HG03045 (cell line): Measurements from ENCODE around the gene TNFSF4.
"Not testable (repeated sequence)": the region's sequence is repeated elsewhere in the genome, so short reads cannot be mapped to it uniquely, and the experiment has no call there.

Experiments
- ATAC-seq: cut with Tn5 transposase; IDR thresholded peaks from one replicate; pipeline ENCODE4 v1.9.1; 2021; ENCODE audit warnings: mild to moderate bottlenecking, moderate library complexity; ENCODE audit not compliant: unreplicated experiment

The TNFSF4 gene

GRCh38 chr1:173168941-173169340 lies 38.2 kb downstream of the TNFSF4 start:
- ATAC-seq = no peak

- no peak for ATAC-seq
These were observed 42.4 kb downstream of the TNFSF4 start for GRCh38 chr1:173164686-173165085.

- no peak for ATAC-seq
These were observed 43.0 kb downstream of the TNFSF4 start for GRCh38 chr1:173164178-173164577.

DNA sequence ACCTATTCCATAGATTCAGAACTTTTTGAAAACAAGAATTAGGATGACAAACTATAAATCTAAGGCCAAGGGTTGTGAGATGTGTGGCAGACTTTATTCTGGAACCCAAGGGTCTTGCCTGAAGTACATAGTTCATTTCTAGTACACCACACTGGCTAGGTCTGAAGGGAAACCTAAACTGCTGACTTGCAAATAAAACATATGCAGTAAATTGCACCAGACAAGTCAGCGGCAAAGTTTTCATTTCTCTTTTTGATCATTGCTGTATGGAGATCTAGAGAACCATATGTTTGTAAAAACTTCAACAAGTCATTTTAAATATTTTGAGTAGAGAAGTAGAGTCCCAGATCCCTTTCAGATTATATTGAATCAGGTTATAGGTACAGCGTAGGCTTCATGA lies 43.9 kb downstream of the TNFSF4 start:
- no peak for ATAC-seq

GRCh38 chr1:173162601-173163000 lies 44.5 kb downstream of the TNFSF4 start:
- ATAC-seq = no peak

DNA sequence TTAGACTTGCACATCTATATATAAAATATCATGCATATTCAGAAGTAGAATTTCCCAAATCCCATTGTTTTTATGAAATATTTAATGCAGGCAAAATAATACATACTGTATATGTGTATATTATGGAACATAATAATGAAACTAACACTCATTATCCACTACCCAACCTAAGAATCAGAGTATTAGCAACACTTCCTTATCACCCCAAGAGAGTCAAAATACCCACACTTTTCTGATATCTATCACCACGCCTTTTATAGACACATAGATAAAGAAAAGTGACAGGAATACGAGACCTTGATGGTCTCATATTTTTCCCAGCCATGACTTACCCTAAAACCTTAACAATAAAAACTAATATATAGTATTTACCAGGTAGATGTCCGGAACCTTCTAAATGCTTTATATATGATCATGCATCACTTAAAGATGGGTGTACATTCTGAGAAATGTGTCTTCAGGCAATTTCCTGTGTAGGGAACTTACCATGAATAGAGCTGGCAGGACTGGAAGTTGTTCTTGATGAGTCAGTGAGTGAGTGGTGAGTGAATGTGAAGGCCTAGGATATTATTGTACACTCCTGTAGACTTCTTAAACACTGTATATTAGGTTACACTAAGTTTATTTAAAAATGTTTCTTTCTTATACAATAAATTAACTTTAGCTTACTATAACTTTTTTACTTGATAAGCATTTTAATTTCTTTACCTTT lies 45.5 kb downstream of the TNFSF4 start:
- ATAC-seq = no peak

DNA sequence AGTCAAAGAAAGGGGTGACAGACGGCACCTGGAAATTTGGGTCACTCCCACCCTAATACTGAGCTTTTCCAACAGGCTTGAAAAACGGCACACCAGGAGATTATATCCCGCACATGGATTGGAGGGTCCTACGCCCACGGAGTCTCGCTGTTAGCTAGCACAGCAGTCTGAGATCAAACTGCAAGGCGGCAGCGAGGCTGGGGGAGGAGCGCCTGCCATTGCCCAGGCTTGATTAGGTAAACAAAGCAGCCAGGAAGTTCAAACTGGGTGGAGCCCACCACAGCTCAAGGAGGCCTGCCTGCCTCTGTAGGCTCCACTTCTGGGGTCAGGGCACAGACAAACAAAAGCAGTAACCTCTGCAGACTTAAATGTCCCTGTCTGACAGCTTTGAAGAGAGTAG lies 53.2 kb downstream of the TNFSF4 start:
- not testable (repeated sequence) for ATAC-seq

DNA sequence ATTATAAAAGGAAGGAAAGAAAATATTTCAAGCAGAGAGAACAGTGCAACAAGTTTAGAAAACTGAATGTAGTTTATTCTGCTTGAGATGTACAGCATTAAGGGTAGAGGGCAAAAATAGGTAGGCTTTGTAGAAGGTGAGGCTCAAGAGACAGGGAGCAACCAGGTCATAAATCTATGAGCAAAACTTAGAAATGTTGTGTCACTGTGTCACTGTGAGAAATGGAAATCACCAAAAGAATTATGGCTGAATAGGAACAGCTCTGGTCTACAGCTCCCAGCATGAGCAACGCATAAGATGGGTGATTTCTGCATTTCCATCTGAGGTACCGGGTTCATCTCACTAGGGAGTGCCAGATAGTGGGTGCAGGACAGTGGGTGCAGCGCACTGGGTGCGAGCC lies 53.6 kb downstream of the TNFSF4 start:
- ATAC-seq = no peak

GRCh38 chr1:173152598-173152997 lies 54.5 kb downstream of the TNFSF4 start:
- no peak for ATAC-seq

- no peak for ATAC-seq
These were observed 56.3 kb downstream of the TNFSF4 start for GRCh38 chr1:173150795-173151194.

GRCh38 chr1:173149887-173150286 lies 57.2 kb downstream of the TNFSF4 start:
- ATAC-seq = no peak

DNA sequence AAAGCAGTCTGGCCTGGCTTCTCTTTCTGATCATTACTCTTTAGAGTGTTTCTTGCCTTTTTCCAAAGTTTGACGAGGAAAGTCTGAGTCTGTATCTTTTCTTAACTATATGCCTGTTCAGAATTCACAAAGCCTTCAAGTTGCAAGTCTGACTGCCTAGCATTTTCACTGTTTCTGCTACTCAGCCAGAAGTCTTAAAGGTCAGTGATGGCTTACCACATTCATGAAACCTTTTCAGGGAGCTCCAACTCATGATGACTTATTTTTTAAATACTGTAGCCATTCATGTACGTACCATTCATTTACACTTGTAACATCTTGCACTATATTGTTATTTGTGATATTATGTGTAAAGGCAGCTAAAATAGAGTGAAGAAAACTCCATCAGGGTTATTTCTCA lies 58.2 kb downstream of the TNFSF4 start:
- ATAC-seq = no peak

- no peak for ATAC-seq
These were observed 58.6 kb downstream of the TNFSF4 start for GRCh38 chr1:173148545-173148944.

GRCh38 chr1:173140733-173141132 lies 66.4 kb downstream of the TNFSF4 start:
- no peak for ATAC-seq

- no peak for ATAC-seq
These were observed 67.4 kb downstream of the TNFSF4 start for GRCh38 chr1:173139706-173140105.

DNA sequence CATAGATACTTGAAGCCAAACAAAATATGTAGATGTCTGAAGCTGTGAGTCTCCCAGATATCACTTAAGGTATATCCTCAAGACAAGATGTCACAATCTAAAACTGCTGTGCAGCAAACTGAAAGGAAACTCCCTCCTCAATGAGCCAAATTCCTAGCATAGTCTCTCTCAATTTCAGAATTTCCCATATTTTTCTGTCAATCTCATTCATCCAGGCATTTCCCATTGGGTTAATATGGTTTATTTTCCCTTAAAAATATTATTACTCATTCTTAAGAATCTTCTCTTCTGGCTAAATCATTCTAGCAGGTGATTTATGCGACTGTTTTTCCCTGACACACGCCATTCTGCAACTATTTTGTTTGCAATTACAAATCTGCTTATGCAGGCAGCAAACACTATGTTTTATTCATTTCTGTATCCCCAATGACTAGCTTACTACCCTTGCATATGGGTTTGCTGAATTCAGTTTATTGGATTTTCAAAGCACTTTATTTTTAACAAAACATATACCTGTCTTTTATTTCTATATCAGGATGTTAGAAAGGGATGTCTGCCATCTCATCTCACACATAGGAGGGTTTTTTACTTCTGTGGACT lies 69.9 kb downstream of the TNFSF4 start:
- no peak for ATAC-seq

DNA sequence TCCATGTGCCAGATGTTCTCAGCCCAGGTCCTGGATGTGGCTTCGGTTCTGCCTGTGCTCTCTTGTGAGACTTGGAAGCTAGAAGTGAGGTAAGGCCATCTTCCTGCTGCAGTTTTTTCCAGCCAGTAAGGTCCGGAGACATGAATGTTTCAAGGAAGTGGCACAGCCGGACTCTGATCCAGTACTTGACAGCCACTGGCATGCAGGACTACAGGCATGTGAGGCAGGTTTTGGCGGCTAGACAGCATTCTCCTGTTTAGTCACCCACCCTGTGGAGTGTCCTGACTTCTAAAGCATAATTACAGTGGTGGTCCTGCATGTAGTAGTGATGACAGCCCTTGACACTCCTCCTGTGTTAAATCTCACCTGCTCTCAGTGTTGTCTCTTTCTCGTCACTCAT lies 72.3 kb downstream of the TNFSF4 start:
- ATAC-seq = no peak

DNA sequence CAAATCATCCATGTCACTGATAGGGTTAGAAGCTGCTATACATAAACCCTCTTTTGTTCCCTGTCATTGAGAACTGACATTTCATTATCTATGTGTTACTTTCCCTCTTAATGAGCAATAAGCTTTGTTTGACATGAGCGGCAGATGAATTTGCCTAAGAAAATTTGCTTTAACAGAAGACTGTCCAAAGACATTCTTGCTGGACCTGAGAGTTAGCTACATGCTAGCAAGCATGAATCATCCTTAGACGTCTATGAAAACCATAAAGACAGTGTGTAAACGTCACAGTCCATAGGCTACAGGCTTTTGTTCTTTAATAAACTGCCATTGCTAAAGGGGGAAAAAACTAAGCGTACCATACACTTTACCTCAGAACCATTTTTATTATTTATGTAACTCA lies 73.1 kb downstream of the TNFSF4 start:
- ATAC-seq = no peak
